K562 (cell line): ENCODE data around the gene FRK.

Experiments
- CTCF ChIP-seq, 3 experiments: IDR thresholded peaks in 2 of 3; conservative IDR thresholded peaks in 1 of 3; 2 replicates each; pipeline ENCODE4 v1.5.1; 2011 to 2012; ENCODE audit warnings: low read length in 3 of 3, mild to moderate bottlenecking in 3 of 3, control low read depth in 2 of 3, improper control_type of control experiment in 1 of 3, inconsistent platforms in 1 of 3, low read depth in 1 of 3, mixed read lengths in 1 of 3, moderate library complexity in 1 of 3; ENCODE audit not compliant: insufficient read depth in 2 of 3
- PTRF ChIP-seq: fragments of 450-650 bp; IDR thresholded peaks from 2 replicates; pipeline ENCODE4 v1.6.1; 2016; ENCODE audit warnings: mild to moderate bottlenecking, missing genetic modification characterization, missing compliant biosample characterization
- TAF7 ChIP-seq: fragments of 450-650 bp; IDR thresholded peaks from 2 replicates; pipeline ENCODE4 v1.6.1; 2016; ENCODE audit warnings: missing genetic modification characterization, missing compliant biosample characterization
- ZHX1 ChIP-seq: fragments of 150-350 bp; conservative IDR thresholded peaks from 2 replicates; pipeline ENCODE4 v1.6.1; 2014; ENCODE audit warnings: low read length
- ZNF79 ChIP-seq: fragments of 250-450 bp; sonication (Bioruptor Pico); IDR thresholded peaks from 2 replicates; pipeline ENCODE4 v1.4.0; 2020; ENCODE audit warnings: low read depth, mild to moderate bottlenecking, moderate library complexity
- TF ChIP-seq, protein P1 (sequence below): sonication (generic); formaldehyde crosslinking; IDR thresholded peaks from 2 replicates; pipeline ENCODE4 v1.8.1; 2023; ENCODE audit warnings: mild to moderate bottlenecking, missing genetic modification reagents

- TF ChIP-seq, protein P1, sequence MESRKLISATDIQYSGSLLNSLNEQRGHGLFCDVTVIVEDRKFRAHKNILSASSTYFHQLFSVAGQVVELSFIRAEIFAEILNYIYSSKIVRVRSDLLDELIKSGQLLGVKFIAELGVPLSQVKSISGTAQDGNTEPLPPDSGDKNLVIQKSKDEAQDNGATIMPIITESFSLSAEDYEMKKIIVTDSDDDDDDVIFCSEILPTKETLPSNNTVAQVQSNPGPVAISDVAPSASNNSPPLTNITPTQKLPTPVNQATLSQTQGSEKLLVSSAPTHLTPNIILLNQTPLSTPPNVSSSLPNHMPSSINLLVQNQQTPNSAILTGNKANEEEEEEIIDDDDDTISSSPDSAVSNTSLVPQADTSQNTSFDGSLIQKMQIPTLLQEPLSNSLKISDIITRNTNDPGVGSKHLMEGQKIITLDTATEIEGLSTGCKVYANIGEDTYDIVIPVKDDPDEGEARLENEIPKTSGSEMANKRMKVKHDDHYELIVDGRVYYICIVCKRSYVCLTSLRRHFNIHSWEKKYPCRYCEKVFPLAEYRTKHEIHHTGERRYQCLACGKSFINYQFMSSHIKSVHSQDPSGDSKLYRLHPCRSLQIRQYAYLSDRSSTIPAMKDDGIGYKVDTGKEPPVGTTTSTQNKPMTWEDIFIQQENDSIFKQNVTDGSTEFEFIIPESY: no peak
- TF ChIP-seq CTCF (IDR thresholded peaks at IDR 0.05 in 2 of 3, conservative IDR thresholded peaks at IDR 0.05 in 1 of 3; ENCODE audit: insufficient read depth in 2 of 3, low read depth in 1 of 3, low read length in 3 of 3): no peak
- no peak for TF ChIP-seq ZHX1
- no peak for TF ChIP-seq TAF7 (tag)
- no peak for TF ChIP-seq PTRF (tag)
- TF ChIP-seq ZNF79 (CRISPR knock-in tag): no peak
These were observed 151.7 kb downstream of the FRK start for GRCh38 chr6:115908906-115909559.
